Measurements from ENCODE around the gene CCDC85A.

DNA sequence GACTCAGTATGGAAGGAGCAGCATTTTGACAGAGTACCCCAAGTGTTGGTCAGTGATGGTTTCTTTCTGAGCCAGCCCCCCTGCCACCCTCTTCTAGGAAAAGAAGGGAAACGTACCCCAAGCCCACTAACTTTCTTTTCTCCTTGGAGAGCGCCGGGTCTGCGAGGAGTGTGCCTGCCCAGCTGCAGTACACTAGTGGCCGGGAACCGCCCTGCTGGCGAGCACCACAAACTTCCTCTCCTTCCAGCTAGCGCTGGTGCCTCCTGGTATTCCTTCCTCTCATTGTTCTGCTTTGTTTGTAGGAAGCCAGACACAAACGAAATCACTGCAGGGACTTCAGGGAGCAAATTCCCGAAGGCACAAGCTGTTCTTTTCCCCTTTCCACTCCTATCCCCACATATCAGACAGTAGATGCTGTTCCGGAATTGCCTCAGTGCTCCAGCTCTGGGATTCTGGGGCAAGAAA lies 1.8 kb downstream of the CCDC85A start:
- TF ChIP-seq CTCF (IDR thresholded peaks at IDR 0.05): no peak
- TF ChIP-seq POLR2AphosphoS5 (IDR thresholded peaks at IDR 0.05; ENCODE audit: insufficient read depth in 1 of 2, low read depth in 1 of 2): peak in 1 of 2 donors; percentile 10
- no peak for TF ChIP-seq POLR2A (IDR thresholded peaks at IDR 0.05)

Data from vagina (tissue), 2 donors.